Measurements from ENCODE around the gene TSC22D4.
A peak's percentile ranks its signal among the peaks of the same experiment; 100 is the strongest.
"Not testable (repeated sequence)": the region's sequence is repeated elsewhere in the genome, so short reads cannot be mapped to it uniquely, and the experiment has no call there.

TSC22D4 gene

GRCh38 chr7:100443096-100443840, 35.7 kb downstream of the TSC22D4 start:
- DNase-seq (ENCODE audit: low read depth) = no peak

GRCh38 chr7:100441641-100442535, 37.1 kb downstream of the TSC22D4 start:
- no peak for DNase-seq (ENCODE audit: low read depth)

GRCh38 chr7:100439244-100439643, 39.8 kb downstream of the TSC22D4 start:
- DNase-seq (ENCODE audit: low read depth) = not testable (repeated sequence)

- DNase-seq (ENCODE audit: low read depth) = not testable (repeated sequence)
Observed at GRCh38 chr7:100438731-100439130, 40.3 kb downstream of the TSC22D4 start.

- DNase-seq (ENCODE audit: low read depth) = no peak
Observed at GRCh38 chr7:100438172-100438571, 40.8 kb downstream of the TSC22D4 start.

- no peak for DNase-seq (ENCODE audit: low read depth)
Observed at GRCh38 chr7:100437150-100438100, 41.6 kb downstream of the TSC22D4 start.

GRCh38 chr7:100435401-100436304, 43.4 kb downstream of the TSC22D4 start:
- DNase-seq (ENCODE audit: low read depth) = peak; percentile 42

- DNase-seq (ENCODE audit: low read depth) = no peak
Observed at GRCh38 chr7:100434297-100435144, 44.5 kb downstream of the TSC22D4 start.

GRCh38 chr7:100433592-100434296, 45.3 kb downstream of the TSC22D4 start:
- no peak for DNase-seq (ENCODE audit: low read depth)

GRCh38 chr7:100433276-100433591, 45.8 kb downstream of the TSC22D4 start:
- DNase-seq (ENCODE audit: low read depth) = no peak

- DNase-seq (ENCODE audit: low read depth) = no peak
Observed at GRCh38 chr7:100432621-100433275, 46.3 kb downstream of the TSC22D4 start.

GRCh38 chr7:100432053-100432452, 47.0 kb downstream of the TSC22D4 start:
- DNase-seq (ENCODE audit: low read depth) = no peak

GRCh38 chr7:100431286-100431735, 47.7 kb downstream of the TSC22D4 start:
- DNase-seq (ENCODE audit: low read depth) = no peak

- no peak for DNase-seq (ENCODE audit: low read depth)
Observed at GRCh38 chr7:100430493-100431285, 48.3 kb downstream of the TSC22D4 start.

GRCh38 chr7:100429637-100430492, 49.1 kb downstream of the TSC22D4 start, which contains the start of gene MEPCE:
Gene MEPCE (plus strand): TSS chr7:100429831. CDS start chr7:100430019, 188 bp downstream.
- DNase-seq (ENCODE audit: low read depth) = peak; percentile 92

GRCh38 chr7:100428967-100429636, 49.9 kb downstream of the TSC22D4 start:
- peak; percentile 100 for DNase-seq (ENCODE audit: low read depth)

Data from activated T-helper 1 cell treated with Interleukin-2 at 50 U/mL for 16 hours (primary cell).